ENCODE data around the gene INTS14. TPM values are rescaled to one million over a fixed set of nuclear protein-coding genes. Genes with fewer than 3 reads are reported as not detected.

INTS14 gene
- total RNA-seq, 1 donor from 2014 or later: 45.4 TPM

DNA sequence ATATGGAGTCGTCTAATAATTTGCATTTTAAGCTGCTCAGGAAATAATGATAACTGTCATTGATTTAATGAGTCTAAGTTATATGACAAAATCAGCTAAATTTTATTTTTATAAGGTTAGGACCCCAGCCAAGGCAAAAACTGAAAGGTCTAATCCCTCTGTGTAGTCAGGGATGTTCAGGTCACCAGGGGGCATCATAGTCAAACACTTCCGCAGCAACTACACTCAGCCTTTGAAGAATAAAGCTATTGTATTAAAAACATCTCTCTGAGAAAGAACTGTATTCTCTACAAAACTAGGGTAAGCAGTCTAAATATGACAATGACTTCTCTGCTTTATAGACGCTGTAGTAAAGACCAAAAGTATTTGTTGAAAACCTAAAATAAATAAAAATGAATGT is 15.0 kb downstream of the INTS14 start:
- Mint-ChIP-seq H3K9me3 (no peaks in the 10 kb centered on the region), H3K4me1 (ENCODE audit: low read depth) (peaks cover 5% of the 10 kb centered on the region), H3K27me3 (ENCODE audit: low read depth) (no peaks in the 10 kb centered on the region), H3K27ac (no peak overlapping the region), H3K36me3 (ENCODE audit: low read depth) (peaks cover 60% of the 10 kb centered on the region), H3K4me3 (ENCODE audit: low read depth) (no peak overlapping the region)
- intact Hi-C loops (cut with micrococcal nuclease): no loop called here
- DNase-seq (ENCODE audit: low spot score): no peak

DNA sequence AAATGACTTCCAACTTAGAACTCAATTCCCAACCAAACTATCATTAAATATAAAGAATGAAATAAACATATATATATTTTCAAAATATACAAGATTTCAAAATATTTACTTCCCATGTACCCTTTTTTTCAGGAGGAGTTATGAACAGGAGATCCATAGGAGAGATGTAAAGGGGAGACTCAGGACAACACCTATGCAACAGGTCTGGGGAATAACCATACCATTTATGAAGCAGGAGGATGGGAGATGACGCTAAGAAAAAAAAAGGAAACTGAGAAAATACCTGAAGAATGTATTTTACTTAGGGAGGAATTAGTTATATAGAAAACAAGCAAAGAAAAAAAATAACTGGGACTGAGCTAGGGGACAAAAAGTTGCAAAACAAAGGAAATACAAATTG is 23.8 kb downstream of the INTS14 start:
- Mint-ChIP-seq H3K27ac (no peak overlapping the region), H3K36me3 (ENCODE audit: low read depth) (peaks cover 75% of the 10 kb centered on the region), H3K4me3 (ENCODE audit: low read depth) (no peak overlapping the region)

DNA sequence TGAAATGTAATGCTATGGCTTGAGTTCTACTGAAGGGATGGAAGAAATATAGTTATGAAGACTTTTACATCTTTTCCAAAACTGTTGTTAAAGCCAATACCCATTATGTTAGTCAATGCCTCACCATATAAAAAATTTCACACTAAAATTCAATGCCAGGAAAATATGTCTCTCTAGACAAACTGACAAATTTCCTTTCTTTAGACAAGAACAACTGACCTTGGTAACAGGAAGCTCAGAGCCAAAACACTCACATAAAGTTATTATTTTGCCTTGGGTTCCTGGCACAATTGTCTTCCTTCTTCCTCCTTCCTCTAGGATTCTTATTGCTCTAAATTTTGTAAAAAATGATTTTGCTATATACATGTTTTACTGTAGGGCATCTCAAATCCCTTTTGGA is 26.7 kb downstream of the INTS14 start:
- Mint-ChIP-seq H3K4me3 (ENCODE audit: low read depth) (no peak overlapping the region), H3K27me3 (ENCODE audit: low read depth) (no peaks in the 10 kb centered on the region), H3K36me3 (ENCODE audit: low read depth) (peaks cover 69% of the 10 kb centered on the region), H3K9me3 (no peaks in the 10 kb centered on the region), H3K27ac (peak overlapping the region; percentile 79), H3K4me1 (ENCODE audit: low read depth) (peaks cover 18% of the 10 kb centered on the region)
- intact Hi-C loops (cut with micrococcal nuclease): no loop called here
- DNase-seq (ENCODE audit: low spot score): no peak

More for the DNA sequence above, 23.8 kb downstream of the INTS14 start:
- H3K4me1 Mint-ChIP-seq (ENCODE audit: low read depth): peaks cover 20% of the 10 kb centered on the region
- intact Hi-C loops (cut with micrococcal nuclease): no loop called here
- DNase-seq (ENCODE audit: low spot score): no peak
- no peaks in the 10 kb centered on the region for H3K27me3 Mint-ChIP-seq (ENCODE audit: low read depth)
- H3K9me3 Mint-ChIP-seq: no peaks in the 10 kb centered on the region

DNA sequence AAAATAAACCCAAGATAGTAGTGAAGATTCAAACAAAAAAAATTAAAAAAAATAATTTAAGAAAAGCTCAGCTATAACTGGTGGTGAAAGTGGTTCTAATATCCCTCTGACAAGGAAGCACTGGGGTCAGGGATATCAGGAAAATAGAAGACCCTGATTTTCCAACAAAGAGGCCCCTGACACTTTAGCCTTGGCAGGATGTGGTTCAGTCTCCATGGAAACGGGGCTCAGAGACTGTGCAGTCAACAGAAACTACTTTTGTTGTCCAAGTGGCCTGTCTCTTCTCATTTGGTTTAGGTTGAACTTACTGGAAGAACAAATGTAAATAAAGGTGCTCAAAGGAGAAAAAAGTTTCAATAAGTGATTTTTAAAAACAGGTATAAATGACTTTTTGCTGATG is 27.2 kb downstream of the INTS14 start:
- H3K27me3 Mint-ChIP-seq (ENCODE audit: low read depth): no peaks in the 10 kb centered on the region
- peak overlapping the region; percentile 79 for H3K27ac Mint-ChIP-seq
- intact Hi-C loops (cut with micrococcal nuclease): no loop called here
- H3K9me3 Mint-ChIP-seq: no peaks in the 10 kb centered on the region
- DNase-seq (ENCODE audit: low spot score): peak; percentile 49
- H3K36me3 Mint-ChIP-seq (ENCODE audit: low read depth): peaks cover 74% of the 10 kb centered on the region
- peaks cover 18% of the 10 kb centered on the region for H3K4me1 Mint-ChIP-seq (ENCODE audit: low read depth)
- H3K4me3 Mint-ChIP-seq (ENCODE audit: low read depth): no peak overlapping the region

DNA sequence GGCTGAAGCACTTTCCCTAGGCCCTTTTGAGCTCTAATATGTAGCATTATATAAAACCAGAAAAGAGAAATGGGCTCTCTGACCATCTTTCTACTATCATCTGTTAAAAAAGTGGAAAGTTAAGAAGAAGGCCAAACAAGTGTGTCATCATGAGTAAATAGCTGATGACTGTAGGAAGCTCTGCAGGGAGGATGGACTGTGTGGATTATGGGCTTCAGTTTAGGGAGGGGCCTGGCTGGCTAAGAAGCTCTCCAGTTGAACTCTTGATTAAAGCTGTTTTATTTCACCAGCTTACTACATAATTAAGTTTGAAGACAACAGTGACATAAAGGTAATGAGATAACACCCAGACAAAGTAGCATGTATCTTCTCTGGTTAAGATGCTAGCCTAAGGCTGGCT is 30.6 kb downstream of the INTS14 start:
- Mint-ChIP-seq H3K36me3 (ENCODE audit: low read depth) (peaks cover 75% of the 10 kb centered on the region), H3K4me1 (ENCODE audit: low read depth) (peaks cover 18% of the 10 kb centered on the region), H3K4me3 (ENCODE audit: low read depth) (no peak overlapping the region), H3K27ac (no peak overlapping the region), H3K9me3 (no peaks in the 10 kb centered on the region), H3K27me3 (ENCODE audit: low read depth) (no peaks in the 10 kb centered on the region)
- intact Hi-C loops (cut with micrococcal nuclease): no loop called here
- DNase-seq (ENCODE audit: low spot score): no peak

DNA sequence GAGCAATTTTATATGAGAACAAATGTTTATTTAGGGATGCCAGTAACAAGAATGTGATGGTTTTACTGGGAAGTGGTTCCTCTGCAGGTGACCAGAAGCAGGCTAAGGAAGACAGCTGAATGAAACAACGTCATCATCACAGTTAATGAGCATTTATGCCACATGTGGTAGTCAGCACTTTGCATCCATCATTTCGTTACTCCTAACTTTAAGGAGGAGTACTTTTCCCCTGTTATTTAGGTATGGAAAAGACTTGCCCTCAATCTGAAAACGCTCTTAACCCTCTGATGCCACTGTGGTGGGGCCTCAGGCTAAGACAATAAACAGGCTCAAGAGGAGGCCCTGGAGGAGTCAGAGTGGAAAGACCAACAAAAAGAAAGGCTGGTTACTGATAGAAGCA is 31.2 kb downstream of the INTS14 start:
- no peak for DNase-seq (ENCODE audit: low spot score)
- H3K4me1 Mint-ChIP-seq (ENCODE audit: low read depth): peaks cover 16% of the 10 kb centered on the region
- H3K36me3 Mint-ChIP-seq (ENCODE audit: low read depth): peaks cover 75% of the 10 kb centered on the region
- H3K4me3 Mint-ChIP-seq (ENCODE audit: low read depth): no peak overlapping the region
- H3K27me3 Mint-ChIP-seq (ENCODE audit: low read depth): no peaks in the 10 kb centered on the region
- intact Hi-C loops (cut with micrococcal nuclease): no loop called here
- no peak overlapping the region for H3K27ac Mint-ChIP-seq
- H3K9me3 Mint-ChIP-seq: no peaks in the 10 kb centered on the region

DNA sequence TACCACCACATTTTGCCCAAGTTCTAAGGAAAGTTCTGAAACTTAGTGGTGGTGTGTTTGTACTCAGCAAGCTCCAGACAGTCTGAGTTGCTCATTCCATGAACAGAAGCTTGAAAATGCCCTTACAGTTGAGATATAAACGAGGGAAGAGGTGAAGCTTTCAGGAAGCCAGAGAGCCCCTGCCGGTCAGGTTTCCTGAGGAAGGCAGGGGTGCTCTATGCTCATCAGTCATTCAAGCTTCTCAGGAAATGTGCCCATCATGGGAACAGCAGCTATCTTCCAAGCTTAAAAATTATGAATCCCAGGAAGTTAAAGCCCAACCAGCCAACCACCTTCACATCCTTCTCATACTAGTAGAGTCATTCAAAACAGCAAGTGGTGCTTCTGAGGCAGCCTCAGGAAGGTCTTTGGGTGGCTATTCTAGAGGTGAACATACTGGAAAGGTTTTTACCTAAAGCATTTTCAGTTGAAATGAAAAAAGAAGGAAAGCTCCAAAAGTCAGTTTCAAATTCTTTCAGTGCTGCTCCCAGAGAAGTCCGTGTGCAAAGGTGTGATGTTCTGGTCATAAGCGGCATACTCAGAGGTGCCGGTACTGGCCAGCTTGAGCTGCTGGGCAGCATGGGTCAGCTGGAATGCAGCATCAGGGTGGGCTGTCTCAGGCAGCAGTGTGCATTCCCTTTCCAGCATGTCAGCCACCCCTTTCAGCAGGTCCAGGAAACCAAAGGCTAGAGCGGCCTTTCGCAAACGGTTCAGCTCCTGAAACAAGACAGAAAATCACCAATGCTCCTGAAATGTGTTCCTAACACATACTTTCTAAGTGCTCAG is 31.8 kb downstream of the INTS14 start:
- Mint-ChIP-seq H3K27me3 (ENCODE audit: low read depth) (no peaks in the 10 kb centered on the region), H3K4me1 (ENCODE audit: low read depth) (peaks cover 10% of the 10 kb centered on the region), H3K9me3 (no peaks in the 10 kb centered on the region), H3K36me3 (ENCODE audit: low read depth) (peaks cover 75% of the 10 kb centered on the region), H3K4me3 (ENCODE audit: low read depth) (no peak overlapping the region), H3K27ac (peak overlapping the region; percentile 28)
- DNase-seq (ENCODE audit: low spot score): no peak
- intact Hi-C loops (cut with micrococcal nuclease): no loop called here

DNA sequence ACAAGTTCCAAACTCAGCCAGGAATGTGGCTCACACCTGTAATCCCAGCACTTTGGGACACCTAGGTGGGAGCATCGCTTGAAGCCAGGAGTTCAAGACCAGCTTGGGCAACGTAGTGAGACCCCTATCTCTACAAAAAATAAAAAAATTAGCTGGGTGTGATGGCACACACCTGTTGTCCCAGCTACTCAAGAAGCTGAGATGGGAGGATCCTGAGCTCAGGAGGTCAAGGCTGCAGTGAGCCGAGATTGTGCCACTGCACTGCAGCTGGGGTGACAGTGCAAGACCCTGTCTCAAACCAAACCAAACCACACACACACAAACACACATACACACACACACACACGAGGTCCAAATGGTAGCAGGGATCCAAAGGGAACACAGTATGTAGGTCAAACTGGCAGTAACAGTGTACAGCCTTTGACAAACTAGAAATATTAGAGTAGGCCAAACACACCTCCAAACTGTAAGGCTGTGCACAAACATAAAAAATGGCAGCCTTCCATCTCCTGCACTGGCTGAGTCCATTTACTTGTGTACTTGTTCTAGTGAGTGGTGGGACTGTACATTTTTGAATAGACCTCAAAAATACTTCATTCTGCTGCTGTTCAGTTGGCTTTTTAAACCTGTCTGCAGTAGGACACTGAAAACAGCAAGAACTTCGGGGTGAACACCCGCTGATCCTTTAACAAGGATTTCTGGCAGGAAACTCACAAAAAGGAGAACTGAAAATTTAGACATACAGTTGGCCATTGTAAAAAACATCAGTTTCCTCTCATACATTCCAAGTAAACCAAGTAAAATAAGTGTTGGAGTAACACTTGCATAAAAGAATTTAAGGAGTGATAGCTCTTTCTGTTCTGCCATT is 33.6 kb downstream of the INTS14 start:
- Mint-ChIP-seq H3K4me3 (ENCODE audit: low read depth) (no peak overlapping the region), H3K27me3 (ENCODE audit: low read depth) (no peaks in the 10 kb centered on the region), H3K4me1 (ENCODE audit: low read depth) (no peaks in the 10 kb centered on the region), H3K27ac (no peak overlapping the region), H3K9me3 (no peaks in the 10 kb centered on the region), H3K36me3 (ENCODE audit: low read depth) (peaks cover 63% of the 10 kb centered on the region)
- intact Hi-C loops (cut with micrococcal nuclease): no loop called here
- DNase-seq (ENCODE audit: low spot score): no peak

DNA sequence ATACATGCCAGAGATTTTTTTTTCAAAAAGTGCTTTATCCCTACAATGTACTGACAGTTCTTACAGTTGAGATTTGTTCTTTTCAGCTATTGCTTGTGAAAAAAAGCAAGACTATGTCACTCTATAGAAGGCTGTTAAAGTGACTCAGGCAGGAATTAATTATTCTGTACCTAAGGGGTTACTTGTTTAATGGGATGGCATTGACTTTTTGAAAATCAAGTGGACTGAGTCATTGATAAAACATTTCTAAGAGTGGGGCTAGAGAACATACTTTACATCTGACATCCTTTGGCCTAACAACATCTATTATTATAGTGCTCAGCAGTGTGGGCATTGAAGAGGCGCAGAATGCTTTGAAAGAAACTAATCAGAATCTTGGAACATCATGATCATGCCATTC is 34.3 kb downstream of the INTS14 start:
- Mint-ChIP-seq H3K4me3 (ENCODE audit: low read depth) (no peak overlapping the region), H3K27me3 (ENCODE audit: low read depth) (no peaks in the 10 kb centered on the region), H3K36me3 (ENCODE audit: low read depth) (peaks cover 59% of the 10 kb centered on the region), H3K4me1 (ENCODE audit: low read depth) (no peaks in the 10 kb centered on the region), H3K27ac (no peak overlapping the region), H3K9me3 (no peaks in the 10 kb centered on the region)
- intact Hi-C loops (cut with micrococcal nuclease): no loop called here
- no peak for DNase-seq (ENCODE audit: low spot score)

DNA sequence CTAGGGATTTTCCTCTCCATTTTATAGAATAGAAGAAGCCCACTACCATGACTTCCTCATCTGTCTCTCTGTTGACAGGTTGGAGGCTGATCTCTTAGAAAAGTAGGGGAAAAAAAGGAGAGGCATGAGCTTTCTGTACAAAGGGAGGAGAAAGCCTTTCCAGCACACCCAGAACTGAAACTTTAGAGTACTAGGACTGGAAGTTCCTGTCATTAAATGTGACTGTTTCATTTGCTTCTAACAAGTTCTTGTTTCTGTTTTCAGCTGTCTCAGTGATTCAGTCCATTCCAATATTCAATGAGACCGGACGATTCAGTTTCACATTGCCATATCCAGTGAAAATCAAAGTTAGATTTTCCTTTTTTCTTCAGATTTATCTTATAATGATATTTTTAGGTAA is 39.0 kb downstream of the INTS14 start:
- Mint-ChIP-seq H3K27ac (no peak overlapping the region), H3K4me1 (ENCODE audit: low read depth) (no peaks in the 10 kb centered on the region), H3K4me3 (ENCODE audit: low read depth) (no peak overlapping the region), H3K27me3 (ENCODE audit: low read depth) (no peaks in the 10 kb centered on the region), H3K9me3 (no peaks in the 10 kb centered on the region), H3K36me3 (ENCODE audit: low read depth) (peaks cover 41% of the 10 kb centered on the region)
- no peak for DNase-seq (ENCODE audit: low spot score)
- intact Hi-C loops (cut with micrococcal nuclease): no loop called here

DNA sequence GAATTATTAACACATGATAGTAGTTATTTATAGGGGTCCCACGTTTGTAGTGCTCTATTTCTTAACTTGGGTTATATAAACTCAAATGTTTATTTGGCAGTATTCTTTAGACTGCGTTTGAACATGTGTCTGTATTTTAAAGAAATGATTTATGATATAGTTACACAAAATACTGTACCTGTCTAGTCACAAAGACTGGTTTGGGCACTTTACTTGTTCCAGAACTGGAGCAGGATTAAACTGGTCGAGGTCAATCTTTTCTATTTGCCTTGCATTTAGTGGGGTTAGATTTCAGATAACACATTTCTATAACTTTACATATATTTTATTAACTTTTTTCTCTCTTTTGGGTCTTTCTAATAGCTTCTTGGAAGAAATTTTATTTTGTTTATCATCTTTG is 41.2 kb downstream of the INTS14 start:
- Mint-ChIP-seq H3K36me3 (ENCODE audit: low read depth) (peaks cover 51% of the 10 kb centered on the region), H3K27me3 (ENCODE audit: low read depth) (no peaks in the 10 kb centered on the region), H3K9me3 (no peaks in the 10 kb centered on the region), H3K27ac (no peak overlapping the region), H3K4me1 (ENCODE audit: low read depth) (no peaks in the 10 kb centered on the region), H3K4me3 (ENCODE audit: low read depth) (no peak overlapping the region)
- no peak for DNase-seq (ENCODE audit: low spot score)
- intact Hi-C loops (cut with micrococcal nuclease): no loop called here

DNA sequence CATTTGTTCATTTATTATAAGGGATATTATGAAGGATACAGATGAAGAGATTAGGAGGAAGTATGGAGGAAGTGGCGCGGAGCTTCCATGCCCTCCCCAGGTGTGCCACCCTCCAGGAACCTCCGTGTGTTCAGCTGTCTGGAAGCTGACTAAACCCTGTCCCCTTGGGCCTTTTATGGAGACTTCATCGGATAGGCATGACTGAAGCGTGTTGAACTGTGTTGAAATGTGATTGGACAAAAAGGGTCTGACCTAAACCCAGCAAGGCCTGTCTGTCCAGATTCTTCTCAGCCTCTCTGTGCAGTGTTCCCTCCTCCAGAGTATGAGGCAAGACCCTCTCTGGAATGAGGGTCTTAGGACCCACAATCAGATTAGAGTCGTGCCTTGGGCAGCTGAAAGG is 49.0 kb downstream of the INTS14 start:
- no peak for DNase-seq (ENCODE audit: low spot score)
- no peaks in the 10 kb centered on the region for H3K9me3 Mint-ChIP-seq
- no peak overlapping the region for H3K4me3 Mint-ChIP-seq (ENCODE audit: low read depth)
- no peaks in the 10 kb centered on the region for H3K27me3 Mint-ChIP-seq (ENCODE audit: low read depth)
- intact Hi-C loops (cut with micrococcal nuclease): no loop called here
- H3K27ac Mint-ChIP-seq: no peak overlapping the region
- no peaks in the 10 kb centered on the region for H3K4me1 Mint-ChIP-seq (ENCODE audit: low read depth)
- peaks cover 67% of the 10 kb centered on the region for H3K36me3 Mint-ChIP-seq (ENCODE audit: low read depth)

DNA sequence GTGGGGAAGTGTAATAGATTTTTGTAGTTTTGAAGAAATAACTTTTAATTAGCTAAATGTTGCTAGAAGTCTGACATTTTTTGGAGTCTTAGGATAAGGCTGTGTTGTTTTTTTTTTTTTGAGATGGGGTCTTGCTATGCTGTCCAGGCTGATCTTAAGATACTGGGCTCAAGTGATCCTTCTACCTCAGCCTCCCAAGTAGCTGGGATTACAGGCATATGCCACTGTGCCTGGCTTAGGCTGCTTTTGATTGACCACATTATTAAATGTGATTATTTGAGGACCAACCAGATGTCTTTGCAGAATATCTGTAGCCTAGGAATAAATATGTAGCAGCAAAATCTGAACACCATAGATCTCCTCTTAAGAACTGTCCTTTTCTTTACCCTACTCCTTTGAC is 51.0 kb downstream of the INTS14 start:
- DNase-seq (ENCODE audit: low spot score): no peak
- peaks cover 66% of the 10 kb centered on the region for H3K36me3 Mint-ChIP-seq (ENCODE audit: low read depth)

More for the DNA sequence above, 51.0 kb downstream of the INTS14 start:
- Mint-ChIP-seq H3K4me1 (ENCODE audit: low read depth) (no peaks in the 10 kb centered on the region), H3K27me3 (ENCODE audit: low read depth) (no peaks in the 10 kb centered on the region), H3K27ac (no peak overlapping the region), H3K9me3 (no peaks in the 10 kb centered on the region), H3K4me3 (ENCODE audit: low read depth) (no peak overlapping the region)
- intact Hi-C loops (cut with micrococcal nuclease): no loop called here
